Neutrophil (primary cell): Measurements from ENCODE around the gene ELMOD1.

ENCODE experiments used
- H3K27ac ChIP-seq: fragments of 200-600 bp; sonication (generic); 2 replicates; pipeline ENCODE4 v1.5.1; 2016; ENCODE audit warnings: mild to moderate bottlenecking, moderate library complexity
- H3K27me3 ChIP-seq: fragments of 200-600 bp; sonication (generic); 2 replicates; pipeline ENCODE4 v1.6.0; 2016; ENCODE audit warnings: mild to moderate bottlenecking
- H3K36me3 ChIP-seq: fragments of 200-600 bp; sonication (generic); 2 replicates; pipeline ENCODE4 v1.5.1; 2017
- H3K4me1 ChIP-seq, 2 experiments: fragments of 200-600 bp in 1 of 2; sonication (generic) in 1 of 2; 1 replicate in 1 of 2; 2 replicates in 1 of 2; pipeline versions ENCODE4 v1.5.1 to v1.6.1; 2013 to 2016; ENCODE audit warnings: low read depth in 1 of 2, low read length in 1 of 2, mild to moderate bottlenecking in 1 of 2, moderate library complexity in 1 of 2; ENCODE audit not compliant: control insufficient read depth in 1 of 2, insufficient read depth in 1 of 2
- H3K4me3 ChIP-seq, 2 experiments: fragments of 200-600 bp in 1 of 2; sonication (generic) in 1 of 2; 1 replicate in 1 of 2; 2 replicates in 1 of 2; pipeline ENCODE4 v1.5.1; 2013 to 2016; ENCODE audit warnings: low read depth in 1 of 2, low read length in 1 of 2, mild to moderate bottlenecking in 1 of 2, moderate library complexity in 1 of 2
- H3K9me3 ChIP-seq: fragments of 200-600 bp; sonication (generic); 2 replicates; pipeline ENCODE4 v1.5.1; 2016
- TF ChIP-seq, protein P1 (sequence below): fragments of 200-600 bp; sonication (generic); IDR thresholded peaks from 2 replicates; pipeline ENCODE4 v1.5.1; 2016; ENCODE audit warnings: antibody characterized with exemption

ELMOD1 gene

DNA sequence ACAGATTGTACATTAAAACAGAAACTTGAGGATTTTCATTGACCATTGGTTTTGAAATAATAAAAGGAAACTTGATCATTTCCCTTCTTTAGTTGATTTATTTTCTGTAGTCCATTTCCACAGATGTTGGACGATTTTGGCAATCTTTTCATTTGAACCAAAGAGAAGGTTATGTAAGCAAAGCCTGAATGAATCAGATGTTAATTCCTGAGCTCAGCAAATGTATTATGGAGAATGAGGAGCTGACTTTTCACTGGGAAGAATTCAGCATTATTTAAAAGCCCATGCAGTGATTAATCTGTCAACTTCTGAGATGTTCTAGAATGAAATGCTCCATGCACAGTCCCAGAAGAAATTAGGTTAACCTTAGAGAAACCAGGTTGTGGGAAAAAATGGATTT lies 29.0 kb downstream of the ELMOD1 start:
- no peak overlapping the region for H3K4me3 ChIP-seq
- no peaks in the 10 kb centered on the region for H3K9me3 ChIP-seq
- no peaks in the 10 kb centered on the region for H3K4me1 ChIP-seq
- TF ChIP-seq, protein P1, sequence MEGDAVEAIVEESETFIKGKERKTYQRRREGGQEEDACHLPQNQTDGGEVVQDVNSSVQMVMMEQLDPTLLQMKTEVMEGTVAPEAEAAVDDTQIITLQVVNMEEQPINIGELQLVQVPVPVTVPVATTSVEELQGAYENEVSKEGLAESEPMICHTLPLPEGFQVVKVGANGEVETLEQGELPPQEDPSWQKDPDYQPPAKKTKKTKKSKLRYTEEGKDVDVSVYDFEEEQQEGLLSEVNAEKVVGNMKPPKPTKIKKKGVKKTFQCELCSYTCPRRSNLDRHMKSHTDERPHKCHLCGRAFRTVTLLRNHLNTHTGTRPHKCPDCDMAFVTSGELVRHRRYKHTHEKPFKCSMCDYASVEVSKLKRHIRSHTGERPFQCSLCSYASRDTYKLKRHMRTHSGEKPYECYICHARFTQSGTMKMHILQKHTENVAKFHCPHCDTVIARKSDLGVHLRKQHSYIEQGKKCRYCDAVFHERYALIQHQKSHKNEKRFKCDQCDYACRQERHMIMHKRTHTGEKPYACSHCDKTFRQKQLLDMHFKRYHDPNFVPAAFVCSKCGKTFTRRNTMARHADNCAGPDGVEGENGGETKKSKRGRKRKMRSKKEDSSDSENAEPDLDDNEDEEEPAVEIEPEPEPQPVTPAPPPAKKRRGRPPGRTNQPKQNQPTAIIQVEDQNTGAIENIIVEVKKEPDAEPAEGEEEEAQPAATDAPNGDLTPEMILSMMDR, result no peak
- peaks cover 33% of the 10 kb centered on the region for H3K27me3 ChIP-seq
- no peak overlapping the region for H3K27ac ChIP-seq
- no peaks in the 10 kb centered on the region for H3K36me3 ChIP-seq

DNA sequence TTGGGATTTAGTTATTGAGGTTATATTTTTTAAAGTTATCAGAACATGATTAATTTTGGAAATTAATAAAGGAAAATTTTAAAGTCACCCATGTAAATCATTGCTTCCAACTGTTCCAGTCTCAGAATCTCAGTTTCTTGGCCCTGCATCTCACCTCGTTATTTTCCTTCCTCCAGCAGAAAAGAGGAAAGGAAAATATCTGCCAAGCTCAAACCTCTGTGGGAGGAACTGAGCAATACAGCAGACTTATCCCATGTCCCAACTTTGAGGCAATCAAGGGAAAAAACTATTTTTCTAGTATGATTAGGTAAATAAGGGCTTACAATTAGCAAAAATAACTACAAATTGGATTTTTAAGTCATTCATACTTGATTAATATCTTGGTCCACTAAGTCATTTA lies 30.1 kb downstream of the ELMOD1 start:
- no peak overlapping the region for H3K27ac ChIP-seq
- no peaks in the 10 kb centered on the region for H3K9me3 ChIP-seq
- no peak overlapping the region for H3K4me3 ChIP-seq
- H3K36me3 ChIP-seq, result no peaks in the 10 kb centered on the region
- H3K27me3 ChIP-seq, result peaks cover 45% of the 10 kb centered on the region
- TF ChIP-seq, protein P1, result no peak
- H3K4me1 ChIP-seq, result no peaks in the 10 kb centered on the region

DNA sequence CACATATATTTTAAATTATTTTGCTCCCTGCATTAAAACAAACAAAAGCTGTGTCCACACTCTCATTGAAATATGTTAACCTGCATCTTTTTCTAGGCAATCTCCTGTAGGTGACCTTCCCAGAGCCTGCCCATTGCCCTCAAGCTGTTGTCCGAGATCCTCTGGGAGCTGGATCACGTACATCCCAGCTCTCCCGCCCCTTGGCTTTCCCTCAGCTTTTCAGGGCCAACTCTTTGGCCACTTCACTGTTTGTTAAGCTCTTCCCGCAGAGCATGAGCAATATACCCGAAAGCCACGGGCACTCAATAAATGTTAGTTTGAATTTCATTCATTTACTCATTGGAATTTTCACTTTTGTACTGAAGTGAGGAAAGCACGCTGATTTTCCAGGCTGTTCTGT lies 32.2 kb downstream of the ELMOD1 start:
- Histone ChIP-seq H3K27ac (no peak overlapping the region), H3K4me1 (no peaks in the 10 kb centered on the region), H3K27me3 (peaks cover 44% of the 10 kb centered on the region), H3K4me3 (no peak overlapping the region), H3K9me3 (no peaks in the 10 kb centered on the region), H3K36me3 (no peaks in the 10 kb centered on the region)
- TF ChIP-seq, protein P1, result no peak

DNA sequence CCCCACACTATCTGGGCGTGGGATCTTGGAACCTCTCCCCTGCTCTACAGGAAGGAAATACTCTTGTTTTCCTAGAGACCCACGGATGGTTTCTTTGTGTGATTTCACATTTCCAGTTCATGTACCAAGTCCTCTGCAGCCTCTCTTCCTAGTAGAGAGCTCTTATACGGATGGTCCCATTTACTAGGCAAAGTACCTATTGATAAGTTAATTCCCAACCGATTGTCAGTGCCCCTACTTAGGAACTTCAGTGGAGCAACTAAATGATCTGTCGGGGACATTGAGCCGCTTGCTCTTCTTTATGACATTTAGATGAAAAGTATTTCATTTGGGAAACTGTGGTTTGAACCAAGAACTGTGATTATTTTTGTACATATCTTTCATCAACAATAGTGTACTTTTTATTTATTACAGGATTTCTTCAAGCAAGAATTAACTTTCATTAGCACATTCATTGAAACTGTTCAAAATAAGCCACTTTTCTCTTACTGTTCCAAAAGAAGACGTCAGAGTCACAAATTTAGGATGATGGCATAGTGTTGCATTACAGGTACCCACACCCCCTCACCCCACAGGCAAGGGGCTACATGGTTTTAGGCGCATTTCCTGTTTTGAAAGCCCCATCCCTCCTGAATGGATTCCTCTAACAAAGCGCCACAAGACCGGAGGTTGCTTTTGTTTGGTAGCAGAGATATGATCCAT lies 34.2 kb downstream of the ELMOD1 start:
- TF ChIP-seq, protein P1, result no peak
- no peak overlapping the region for H3K27ac ChIP-seq
- no peaks in the 10 kb centered on the region for H3K4me1 ChIP-seq
- peaks cover 41% of the 10 kb centered on the region for H3K27me3 ChIP-seq
- no peaks in the 10 kb centered on the region for H3K9me3 ChIP-seq
- no peak overlapping the region for H3K4me3 ChIP-seq
- H3K36me3 ChIP-seq, result no peaks in the 10 kb centered on the region

DNA sequence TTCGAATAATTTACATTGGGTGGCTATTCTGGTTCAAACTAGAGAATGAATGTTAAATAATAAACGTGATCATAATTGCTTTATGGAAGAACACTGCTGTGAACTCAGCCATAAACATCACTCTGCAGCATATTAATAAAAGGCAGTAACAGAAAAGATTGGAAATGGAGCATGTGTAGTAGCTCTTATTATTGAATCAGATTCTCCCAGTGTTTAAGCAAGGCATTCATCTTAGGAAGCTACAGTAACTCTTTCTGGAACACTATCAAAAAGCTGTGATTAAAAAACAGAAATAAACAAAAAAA lies 34.7 kb downstream of the ELMOD1 start:
- Histone ChIP-seq H3K4me1 (no peaks in the 10 kb centered on the region), H3K27me3 (peaks cover 41% of the 10 kb centered on the region), H3K9me3 (no peaks in the 10 kb centered on the region), H3K4me3 (no peak overlapping the region), H3K27ac (no peak overlapping the region), H3K36me3 (no peaks in the 10 kb centered on the region)
- TF ChIP-seq, protein P1, result no peak

DNA sequence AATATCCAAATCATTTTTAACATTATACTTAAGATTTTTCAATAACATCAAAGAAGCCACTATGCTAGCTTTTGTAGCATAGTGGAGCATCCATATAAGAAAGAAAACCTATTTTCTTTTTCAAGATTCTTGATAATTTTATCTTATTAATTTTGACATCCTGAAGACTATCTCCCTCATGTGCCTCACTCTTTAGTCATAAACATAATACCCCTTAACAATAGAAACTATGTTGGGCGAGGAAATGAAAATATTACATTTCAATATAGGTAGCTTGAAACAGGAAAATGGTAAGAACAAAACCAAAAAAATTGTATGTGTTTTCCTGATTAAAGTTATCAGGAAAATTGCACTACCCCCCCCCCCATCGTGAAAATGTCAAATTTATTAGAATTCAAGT lies 40.1 kb downstream of the ELMOD1 start:
- H3K4me3 ChIP-seq, result no peak overlapping the region
- TF ChIP-seq, protein P1, result no peak
- H3K4me1 ChIP-seq, result no peaks in the 10 kb centered on the region
- H3K27me3 ChIP-seq, result peaks cover 28% of the 10 kb centered on the region
- H3K27ac ChIP-seq, result no peak overlapping the region
- H3K9me3 ChIP-seq, result no peaks in the 10 kb centered on the region
- no peaks in the 10 kb centered on the region for H3K36me3 ChIP-seq
